SK-N-SH (cell line): ENCODE results near the gene OOSP1.

ENCODE experiments used
- CHD2 ChIP-seq: fragments of 150-350 bp; IDR thresholded peaks from 2 replicates; pipeline ENCODE4 v1.6.1; 2018; ENCODE audit warnings: low read length; ENCODE audit not compliant: partially characterized antibody
- CTCF ChIP-seq: fragments of 200-600 bp; sonication (generic); IDR thresholded peaks from 2 replicates; pipeline ENCODE4 v1.6.1; 2017; ENCODE audit warnings: antibody characterized with exemption, mild to moderate bottlenecking, moderate library complexity
- GABPA ChIP-seq: IDR thresholded peaks from 2 replicates; pipeline ENCODE4 v1.4.0; 2012; ENCODE audit warnings: low read depth, mild to moderate bottlenecking
- POLR2AphosphoS5 ChIP-seq: IDR thresholded peaks from 2 replicates; pipeline ENCODE4 v1.6.1; 2012; ENCODE audit warnings: low read depth, low read length
- SIN3A ChIP-seq: IDR thresholded peaks from 2 replicates; pipeline ENCODE4 v1.6.1; 2012; ENCODE audit warnings: low read depth, mild to moderate bottlenecking, low read length, moderate library complexity, borderline replicate concordance
- TAF1 ChIP-seq: IDR thresholded peaks from 2 replicates; pipeline ENCODE4 v1.6.1; 2012; ENCODE audit warnings: low read depth, mild to moderate bottlenecking, low read length, moderate library complexity, borderline replicate concordance

- TF ChIP-seq TAF1 (no peak), SIN3A (no peak), CHD2 (no peak), CTCF (no peak), GABPA (no peak), POLR2AphosphoS5 (no peak)
These were observed 67.1 kb downstream of the OOSP1 start for GRCh38 chr11:60005360-60005759.
